Left renal cortex interstitium (tissue), 4 donors: ENCODE results near the gene PLG. TPM values are rescaled to one million over a fixed set of nuclear protein-coding genes. Genes with fewer than 3 reads are reported as not detected.
"Not testable (repeated sequence)": the region's sequence is repeated elsewhere in the genome, so short reads cannot be mapped to it uniquely, and the experiment has no call there.

Experiments
- DNase-seq, 4 donors: peaks; one replicate each; pipeline ENCODE4 v3.0.0-alpha.2; 2013; ENCODE audit warnings: low read depth in 4 of 4, low spot score in 2 of 4, missing footprints in 1 of 4
- polyA plus RNA-seq, 4 donors: library from polyadenylated mRNA; unstranded; fragments of 120-200 nt; gene quantifications; one replicate each; pipeline ENCODE4 v1.2.1, GENCODE V29; 2013; ENCODE audit not compliant: insufficient read length in 4 of 4

The PLG gene
- polyA plus RNA-seq, 4 donors = 1.7 to 24.9 (median 18.3) TPM

DNA sequence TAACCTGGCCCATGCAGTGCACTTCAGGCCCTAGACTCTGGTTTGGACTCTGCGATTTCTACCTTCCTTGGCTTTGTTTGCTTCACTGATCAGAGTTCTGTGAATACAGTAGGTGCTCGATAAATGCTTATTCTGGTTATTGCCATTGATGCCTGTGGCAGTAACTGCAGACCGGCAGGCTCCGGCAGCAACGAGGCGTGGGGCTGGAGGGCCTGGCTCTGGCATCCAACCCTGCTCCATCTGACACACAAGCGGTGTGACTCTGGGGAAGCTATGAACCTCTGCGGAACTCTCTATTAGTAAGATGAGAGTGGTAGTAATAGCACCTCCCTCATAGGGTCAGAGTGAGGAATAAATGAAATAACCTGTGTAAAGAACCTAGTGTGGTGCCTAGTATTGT, 66.1 kb downstream of the PLG start:
- no peak for DNase-seq

GRCh38 chr6:160774399-160774798, 72.4 kb downstream of the PLG start:
- no peak for DNase-seq

GRCh38 chr6:160775792-160776580, 73.9 kb downstream of the PLG start:
- no peak for DNase-seq

DNA sequence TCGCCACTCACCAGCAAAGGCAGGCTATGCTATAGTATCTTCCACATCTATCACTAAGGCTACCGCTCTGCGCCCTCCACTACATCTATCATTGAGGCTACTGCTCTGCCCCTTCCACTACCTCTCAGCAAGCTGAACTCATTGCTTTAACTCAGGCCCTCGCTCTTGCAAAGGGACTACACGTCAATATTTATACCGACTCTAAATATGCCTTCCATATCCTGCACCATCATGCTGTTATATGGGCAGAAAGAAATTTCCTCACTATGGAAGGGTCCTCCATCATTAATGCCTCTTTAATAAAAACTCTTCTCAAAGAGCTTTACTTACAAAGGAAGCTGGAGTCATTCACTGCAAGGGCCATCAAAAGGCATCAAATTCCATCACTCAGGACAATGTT, 77.1 kb downstream of the PLG start:
- DNase-seq = not testable (repeated sequence)

GRCh38 chr6:160780656-160781055, 78.6 kb downstream of the PLG start:
- DNase-seq = not testable (repeated sequence)

DNA sequence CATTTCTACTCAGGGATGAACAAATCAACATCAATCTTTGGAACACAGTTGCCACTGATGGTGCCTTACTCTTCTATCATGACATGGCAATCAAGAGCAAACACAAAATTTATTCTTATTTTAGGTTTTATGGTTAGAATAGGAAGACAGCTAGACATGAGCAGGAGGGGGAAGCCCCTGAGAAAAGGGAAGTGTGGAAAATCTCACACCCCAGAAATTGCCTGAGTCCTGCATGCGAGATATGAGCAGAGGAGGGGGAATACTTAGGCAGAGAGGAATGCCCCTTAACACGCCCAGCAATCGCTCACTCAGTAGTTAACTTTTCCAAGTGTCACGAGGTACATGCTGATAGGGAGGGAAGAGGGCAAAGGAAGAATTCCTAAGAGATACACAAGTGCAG, 79.3 kb downstream of the PLG start:
- no peak for DNase-seq

GRCh38 chr6:160782228-160782627, 80.2 kb downstream of the PLG start:
- DNase-seq = no peak

GRCh38 chr6:160783741-160784140, 81.7 kb downstream of the PLG start:
- DNase-seq = no peak

DNA sequence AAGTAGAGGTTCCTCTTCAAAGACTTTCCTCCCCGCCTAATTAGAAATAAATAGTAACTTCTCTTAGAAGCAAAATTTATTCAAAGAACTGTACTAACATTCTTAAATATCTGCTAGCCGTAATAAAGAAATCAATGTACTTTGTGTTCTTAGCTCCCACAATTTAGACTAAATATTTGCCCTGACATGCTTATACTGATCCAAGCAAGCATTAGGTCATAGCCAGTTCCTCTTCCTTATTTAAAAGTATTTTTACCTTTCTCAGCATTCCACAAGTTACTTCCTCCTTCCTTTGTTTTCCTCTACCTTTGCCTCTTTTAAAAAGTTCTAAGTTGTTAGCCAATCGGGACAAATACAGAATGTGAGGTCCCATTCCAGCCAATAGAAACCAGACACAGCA, 86.1 kb downstream of the PLG start:
- not testable (repeated sequence) for DNase-seq

DNA sequence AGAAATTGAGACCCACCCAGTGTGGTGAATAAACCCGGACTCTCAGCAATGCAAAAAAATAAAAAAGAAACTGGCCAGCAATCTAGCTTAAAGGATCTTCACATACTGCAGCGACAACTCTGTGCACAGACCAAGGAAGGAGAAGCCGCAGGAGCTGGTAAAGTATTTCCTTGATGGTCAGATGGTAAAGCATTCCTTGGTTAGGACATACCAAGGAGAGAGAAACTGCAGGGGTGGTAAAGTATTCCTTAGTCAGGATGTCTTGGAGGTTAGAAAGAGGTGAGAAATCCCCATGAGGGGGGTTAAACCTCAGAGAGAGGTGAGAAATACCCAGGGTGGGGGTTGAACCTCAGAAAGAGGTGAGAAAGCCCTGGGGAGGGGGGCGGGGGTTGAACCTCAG, 86.8 kb downstream of the PLG start:
- no peak for DNase-seq

GRCh38 chr6:160789263-160790027, 87.4 kb downstream of the PLG start:
- DNase-seq = no peak

- no peak for DNase-seq
Observed at GRCh38 chr6:160790028-160790792, 88.2 kb downstream of the PLG start.

- DNase-seq = no peak
Observed at GRCh38 chr6:160791459-160791858, 89.4 kb downstream of the PLG start.

DNA sequence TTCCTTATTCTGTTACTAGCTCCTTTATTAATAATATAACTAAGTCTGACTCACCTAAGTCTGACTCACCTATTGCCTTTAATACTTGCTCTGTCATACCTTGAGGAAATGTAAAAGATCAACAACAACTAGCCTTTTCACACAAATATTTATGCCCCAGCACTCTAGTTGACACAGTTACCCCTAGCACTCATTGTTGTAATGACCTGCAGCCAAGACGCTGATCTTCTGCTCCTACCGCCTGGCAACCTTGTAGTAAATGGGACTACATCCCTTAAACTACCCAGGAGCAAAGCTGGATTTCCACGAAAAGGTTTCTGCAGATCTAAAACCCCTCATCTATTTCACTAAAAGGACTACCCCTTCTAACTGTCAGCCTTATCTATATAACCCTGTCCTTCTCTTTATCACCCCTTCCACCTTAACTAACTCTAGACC, 90.0 kb downstream of the PLG start:
- no peak for DNase-seq

GRCh38 chr6:160792708-160793107, 90.7 kb downstream of the PLG start:
- no peak for DNase-seq

DNA sequence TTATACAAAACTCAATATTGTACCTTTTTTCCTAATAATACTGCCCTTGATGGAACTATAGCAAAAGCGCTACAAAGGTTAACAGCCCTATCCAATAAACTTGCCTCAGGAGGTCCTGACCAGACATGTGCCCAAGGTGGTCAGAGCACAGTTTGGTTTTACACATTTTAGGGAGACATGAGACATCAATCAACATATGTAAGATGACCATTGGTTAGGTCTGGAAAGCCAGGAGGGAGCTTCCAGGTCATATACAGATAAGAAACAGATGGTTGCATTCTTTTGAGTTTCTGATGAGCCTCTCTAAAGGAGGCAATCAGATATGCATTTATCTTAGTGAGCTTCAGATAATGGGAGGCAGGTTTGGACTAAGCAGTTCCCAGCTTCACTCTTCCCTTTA, 91.6 kb downstream of the PLG start:
- DNase-seq = no peak

- DNase-seq = no peak
Observed at GRCh38 chr6:160795721-160796120, 93.7 kb downstream of the PLG start.

- DNase-seq = no peak
Observed at GRCh38 chr6:160798625-160799024, 96.6 kb downstream of the PLG start.

DNA sequence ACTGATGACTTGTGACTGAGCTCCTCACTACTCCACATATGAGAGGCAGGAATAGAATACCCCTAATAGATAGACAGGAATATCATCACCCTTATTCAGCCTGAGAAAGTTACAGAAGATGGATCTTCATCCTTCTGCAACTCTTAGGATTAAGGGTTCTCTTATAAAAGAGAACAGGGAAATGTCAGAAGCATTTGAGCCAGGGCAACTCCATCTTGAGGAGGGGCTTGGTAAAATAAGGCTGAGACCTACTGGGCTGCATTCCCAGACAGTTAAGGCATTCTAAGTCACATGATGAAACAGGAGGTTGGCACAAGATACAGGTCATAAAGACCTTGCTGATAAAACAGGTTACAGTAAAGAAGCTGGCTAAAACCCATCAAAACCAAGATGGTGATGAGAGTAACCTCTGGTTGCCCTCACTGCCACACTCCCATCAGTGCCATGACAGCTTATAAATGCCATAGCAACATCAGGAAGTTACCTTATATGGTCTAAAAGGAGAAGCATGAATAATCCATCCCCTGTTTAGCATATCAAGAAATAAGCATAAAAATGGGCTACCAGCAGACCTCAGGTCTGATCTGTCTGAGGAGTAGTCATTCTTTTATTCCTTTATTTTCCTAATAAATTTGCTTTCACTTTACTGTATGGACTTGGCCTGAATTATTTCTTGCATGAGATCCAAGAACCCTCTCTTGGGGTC, 97.9 kb downstream of the PLG start:
- no peak for DNase-seq

DNA sequence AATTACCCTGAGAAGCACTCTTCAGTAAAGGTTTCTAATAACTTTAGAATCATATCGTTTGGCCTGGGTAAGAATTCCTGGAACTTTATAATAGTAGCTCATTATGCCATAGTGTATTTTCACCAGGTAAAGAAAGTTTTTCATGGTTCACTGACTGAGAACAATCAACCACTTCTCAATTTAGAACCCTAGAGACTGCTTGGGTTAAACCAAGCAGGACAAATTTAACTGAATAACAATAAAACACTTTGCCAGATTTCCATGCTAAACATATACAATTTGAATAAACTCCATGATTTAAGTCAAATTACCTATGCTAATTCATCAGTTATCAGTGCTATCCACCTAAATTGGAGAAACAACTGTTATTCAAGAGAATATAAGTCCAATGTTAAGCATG, 99.4 kb downstream of the PLG start:
- no peak for DNase-seq

DNA sequence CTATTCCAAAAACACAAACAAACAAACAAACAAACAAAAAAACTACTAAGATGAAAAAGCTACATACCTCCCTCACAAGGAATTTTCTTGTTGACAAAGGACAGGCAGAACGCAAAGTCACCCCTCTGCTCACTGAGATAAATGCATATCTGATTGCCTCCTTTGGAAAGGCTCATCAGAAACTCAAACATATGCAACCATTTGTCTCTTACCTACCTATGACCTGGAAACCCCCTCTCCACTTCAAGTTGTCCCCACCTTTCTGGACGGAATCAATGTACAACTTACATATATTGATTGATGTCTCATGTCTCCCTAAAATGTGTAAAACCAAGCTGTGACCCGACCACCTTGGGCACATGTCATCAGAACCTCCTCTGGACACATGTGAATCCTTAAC, 100.0 kb downstream of the PLG start:
- not testable (repeated sequence) for DNase-seq
